Hematopoietic multipotent progenitor cell treated with erythropoietin and hydrocortisone succinate and interleukin-3 and kit ligand, for 15 days (in vitro differentiated cells): Measurements from ENCODE around the gene HAT1.

Experiments
- DNase-seq: peaks from one replicate; pipeline ENCODE4 v3.0.0-alpha.2; 2015; ENCODE audit warnings: low spot score

HAT1 gene

DNA sequence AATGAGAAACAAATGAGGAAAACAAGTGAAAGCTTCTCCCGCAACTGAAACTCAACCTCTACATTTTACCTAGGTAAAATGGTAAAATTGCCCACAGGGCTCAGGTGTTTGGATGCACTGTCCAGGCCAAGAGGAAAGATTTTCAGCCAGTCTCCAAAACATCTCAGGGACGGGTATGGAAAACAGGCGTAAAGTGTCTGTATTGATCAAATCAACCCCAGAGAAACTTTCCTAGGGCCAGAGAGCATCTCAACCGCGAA, 361 bp upstream of the HAT1 start:
- DNase-seq: no peak

DNA sequence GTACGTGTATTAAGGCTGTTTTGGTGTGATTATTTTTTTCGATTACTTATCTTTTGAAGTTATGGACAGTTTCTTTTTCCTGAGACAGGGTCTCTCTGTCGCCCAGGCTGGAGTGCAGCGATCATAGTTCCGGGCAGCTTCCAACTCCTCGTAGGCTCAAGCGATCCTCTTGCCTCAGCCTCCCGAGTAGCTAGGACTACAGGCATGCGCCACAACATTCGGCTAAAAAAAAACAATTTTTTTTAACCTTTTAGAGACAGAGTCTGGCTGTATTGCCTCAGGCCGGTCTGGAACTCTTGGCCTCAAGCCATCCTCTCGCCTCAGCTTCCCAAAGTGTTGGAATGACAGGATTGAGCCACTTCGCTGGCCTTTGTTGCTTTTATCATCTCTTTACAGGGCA, 945 bp downstream of the HAT1 start:
- peak; percentile 11 for DNase-seq

DNA sequence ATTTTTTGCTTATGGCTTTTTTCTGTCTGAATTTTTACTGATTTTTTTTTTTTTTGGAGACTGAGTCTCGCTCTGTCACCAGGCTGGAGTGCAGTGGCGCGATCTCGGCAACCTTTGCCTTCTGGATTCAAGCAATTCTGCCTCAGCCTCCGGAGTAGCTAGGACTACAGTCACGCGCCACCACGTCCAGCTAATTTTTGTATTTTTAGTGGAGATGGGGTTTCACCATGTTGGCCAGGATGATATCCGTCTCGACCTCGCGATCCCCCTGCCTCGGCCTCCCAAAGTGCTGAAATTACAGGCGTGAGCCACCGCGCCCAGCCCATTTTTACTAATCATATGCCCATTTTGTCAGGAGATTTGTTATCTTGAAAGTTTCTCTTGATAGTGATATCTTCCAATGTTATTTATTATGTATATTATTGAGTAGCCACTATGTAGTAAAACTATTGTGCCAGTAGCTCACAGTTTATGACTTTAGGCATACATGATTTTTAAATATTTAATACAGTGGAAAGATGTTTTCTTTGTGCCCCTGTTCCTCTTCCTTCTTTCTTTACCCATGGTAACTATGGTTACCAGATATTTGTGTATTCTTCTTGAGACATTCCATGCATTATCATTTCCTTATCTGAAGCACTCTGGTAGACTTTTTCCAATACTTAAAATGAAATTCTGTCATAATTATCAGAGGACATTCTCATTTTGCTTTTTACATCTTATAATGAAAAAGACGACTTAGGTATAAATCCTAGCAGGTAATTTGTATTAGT, 2.1 kb downstream of the HAT1 start:
- DNase-seq: peak; percentile 6

DNA sequence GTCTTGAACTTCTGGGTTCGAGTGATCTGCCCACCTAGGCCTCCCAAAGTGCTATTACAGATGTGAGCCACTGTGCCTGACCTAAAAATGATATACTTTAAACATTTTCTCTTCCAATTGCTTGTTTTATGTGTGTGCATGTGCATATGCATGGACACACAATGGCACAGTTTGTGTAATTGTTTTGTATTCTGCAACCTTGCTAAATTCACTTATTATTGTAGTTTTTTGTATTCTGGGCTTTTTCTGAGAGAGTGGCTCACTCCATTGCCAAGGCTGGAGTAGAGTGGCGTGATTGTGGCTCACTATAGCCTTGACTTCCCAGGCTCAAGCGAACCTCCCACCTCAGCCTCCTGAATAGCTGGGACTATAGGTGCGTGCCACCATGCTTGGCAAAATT, 8.1 kb downstream of the HAT1 start:
- DNase-seq: no peak

DNA sequence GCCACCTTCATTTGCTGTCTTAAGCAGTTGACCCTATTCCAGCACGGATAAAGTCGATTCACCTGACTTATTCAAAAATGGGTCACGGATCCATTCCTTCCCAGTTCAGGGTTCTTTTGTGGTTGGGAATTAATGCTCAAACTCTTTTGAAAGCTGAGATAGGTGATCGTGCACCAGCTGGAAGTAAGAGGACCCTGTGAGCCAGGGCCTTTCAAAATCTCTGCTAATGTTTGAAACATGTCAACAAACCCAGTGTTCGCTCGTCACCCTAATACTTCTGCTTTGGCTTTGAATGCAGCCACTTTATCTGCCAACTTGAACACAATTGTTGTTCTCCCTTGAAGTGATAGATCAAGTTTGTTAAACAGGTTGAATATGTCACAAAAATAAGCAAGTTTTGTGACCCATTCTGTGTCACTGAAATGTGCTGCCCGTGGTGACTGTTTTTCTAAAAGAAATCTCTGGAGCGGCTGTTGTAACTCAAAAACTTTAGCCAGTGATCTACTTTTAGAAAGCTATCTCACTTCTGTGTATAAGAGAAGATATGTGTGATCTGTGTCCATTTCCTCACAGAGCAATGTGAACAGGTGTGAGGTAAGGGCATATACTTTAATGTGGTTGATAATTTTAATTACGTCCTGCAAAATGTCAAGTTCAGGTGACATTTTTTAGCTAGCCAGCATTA, 16.9 kb downstream of the HAT1 start:
- DNase-seq: no peak

DNA sequence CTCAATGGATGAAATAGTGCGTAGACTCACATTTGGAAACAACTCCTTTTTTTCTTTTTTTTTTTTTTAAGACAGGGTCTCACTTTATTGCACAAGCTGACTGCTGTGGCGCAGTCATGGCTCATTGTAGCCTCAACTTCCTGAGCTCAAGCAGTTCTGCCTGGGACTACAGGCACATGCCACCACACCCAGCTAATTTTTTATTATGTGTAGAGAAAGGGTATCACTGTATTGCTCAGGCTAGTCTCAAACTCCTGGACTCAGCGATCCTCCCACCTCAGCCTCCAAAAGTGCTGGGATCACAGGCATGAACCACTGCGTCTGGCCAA, 17.4 kb downstream of the HAT1 start:
- DNase-seq: no peak

DNA sequence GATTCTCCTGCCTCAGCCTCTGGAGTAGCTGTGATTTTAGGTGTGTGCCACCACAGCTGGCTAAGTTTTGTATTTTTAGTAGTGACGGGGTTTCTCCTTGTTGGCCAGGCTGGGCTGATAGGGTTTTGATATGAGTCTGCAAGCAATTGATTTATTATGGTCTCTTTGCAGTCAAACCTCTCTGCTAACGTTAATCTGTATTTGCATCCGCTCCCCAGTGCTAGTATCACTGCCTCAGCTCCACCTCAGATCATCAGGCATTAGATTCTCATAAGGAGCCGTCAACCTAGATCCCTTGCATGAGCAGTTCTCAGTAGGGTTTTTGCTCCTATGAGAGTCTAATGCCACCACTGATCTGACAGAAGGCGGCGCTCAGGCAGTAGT, 19.0 kb downstream of the HAT1 start:
- DNase-seq: no peak

DNA sequence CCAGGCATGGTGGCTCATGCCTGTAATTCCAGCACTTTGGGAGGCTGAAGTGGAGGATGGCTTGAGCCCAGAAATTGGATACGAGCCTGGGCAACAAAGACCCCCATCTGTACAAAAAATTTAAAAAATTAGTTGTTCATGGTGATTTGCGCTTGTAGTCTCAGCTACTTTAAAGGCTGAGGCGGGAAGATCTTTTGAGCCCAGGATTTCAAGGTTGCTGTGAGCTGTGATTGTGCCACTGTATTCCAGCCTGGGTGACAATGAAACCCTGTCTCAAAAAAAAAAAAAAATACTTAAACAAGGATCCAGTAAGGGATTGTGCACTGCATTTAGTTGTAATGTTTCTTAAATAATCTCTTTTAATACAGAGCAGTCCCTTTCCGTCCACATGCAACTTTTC, 21.6 kb downstream of the HAT1 start:
- no peak for DNase-seq

DNA sequence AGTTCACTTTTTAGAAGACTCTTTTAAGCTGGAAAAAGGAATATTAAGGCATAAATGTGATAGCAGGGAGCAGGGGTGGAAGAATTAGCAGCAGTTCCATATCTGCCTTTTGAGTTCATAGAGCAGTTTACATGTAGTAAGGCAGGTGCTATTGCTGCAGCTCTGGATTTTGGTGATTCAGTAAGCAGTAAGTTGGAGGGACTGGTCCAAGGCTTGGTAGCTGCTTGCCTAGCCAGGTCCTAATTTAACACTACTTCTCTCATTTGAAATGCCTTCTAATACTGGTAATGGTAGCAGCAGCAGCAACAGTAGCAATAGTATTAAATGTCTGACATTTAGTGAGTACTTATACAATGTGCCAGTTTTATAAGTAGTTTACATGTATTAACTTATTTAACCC, 30.0 kb downstream of the HAT1 start:
- DNase-seq: no peak

DNA sequence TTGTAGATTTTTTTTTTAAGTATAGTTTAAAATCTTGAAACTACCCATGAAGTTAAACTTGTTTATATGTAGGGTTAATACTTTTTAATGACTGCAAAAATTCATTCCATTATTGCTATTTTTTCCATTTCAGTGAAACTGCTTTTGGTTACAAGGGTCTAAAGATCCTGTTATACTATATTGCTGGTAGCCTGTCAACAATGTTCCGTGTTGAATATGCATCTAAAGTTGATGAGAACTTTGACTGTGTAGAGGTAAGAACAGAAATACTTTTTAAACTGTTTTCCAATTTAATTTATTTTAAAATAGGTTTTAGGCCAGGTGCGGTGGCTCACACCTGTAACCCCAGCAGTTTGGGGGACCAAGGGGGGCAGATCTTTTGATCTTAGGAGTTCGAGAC, 30.5 kb downstream of the HAT1 start:
- DNase-seq: no peak

DNA sequence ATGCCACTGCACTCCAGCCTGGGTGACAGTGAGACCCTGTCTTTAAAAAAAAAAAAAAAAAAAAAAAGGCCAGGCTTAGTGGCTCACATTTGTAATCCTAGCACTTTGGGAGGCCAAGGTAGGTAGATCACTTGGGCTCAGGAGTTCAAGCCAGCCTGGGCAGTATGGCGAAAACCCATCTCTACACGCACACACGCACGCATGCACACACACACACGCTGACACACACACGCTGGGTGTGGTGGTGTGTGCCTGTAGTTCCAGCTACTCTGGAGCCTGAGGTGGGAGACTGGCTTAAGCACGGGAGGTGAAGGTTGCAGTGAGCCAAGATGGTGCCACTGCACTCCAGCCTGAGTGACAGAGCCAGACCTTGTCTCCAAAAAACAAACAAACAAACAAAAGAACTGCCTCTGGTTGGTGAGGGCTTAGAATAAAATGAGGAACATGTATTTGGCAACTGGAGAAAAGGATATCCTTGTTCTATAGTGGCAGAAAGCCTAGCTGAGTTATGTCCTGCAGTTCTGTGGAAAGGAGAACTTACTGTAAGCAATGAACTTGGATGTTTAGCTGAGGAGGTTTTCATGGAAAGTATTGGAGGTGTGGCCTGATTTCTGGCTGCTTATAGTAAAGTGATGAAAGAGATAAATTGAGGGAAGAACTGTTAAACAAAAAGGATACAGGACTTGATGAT, 34.0 kb downstream of the HAT1 start:
- DNase-seq: no peak

DNA sequence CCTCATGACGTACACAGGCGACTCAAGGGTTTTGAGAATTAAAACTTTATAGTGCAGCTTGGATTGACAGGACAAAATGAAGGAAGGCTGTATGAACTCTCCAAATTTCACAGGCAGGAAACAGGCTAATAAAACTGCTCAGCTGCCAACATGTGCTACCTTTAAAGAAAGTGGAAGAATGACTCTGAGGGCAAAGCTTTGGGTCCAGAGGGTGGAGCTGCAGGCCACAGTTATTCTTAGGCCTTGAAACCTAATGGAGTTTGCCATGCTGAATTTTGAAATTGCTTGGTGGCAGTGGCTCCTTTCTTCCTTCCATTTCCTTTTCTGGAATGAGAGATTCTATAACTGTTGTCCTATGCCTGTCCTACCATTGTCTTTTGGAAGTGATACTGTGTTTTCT, 34.8 kb downstream of the HAT1 start:
- peak; percentile 35 for DNase-seq

DNA sequence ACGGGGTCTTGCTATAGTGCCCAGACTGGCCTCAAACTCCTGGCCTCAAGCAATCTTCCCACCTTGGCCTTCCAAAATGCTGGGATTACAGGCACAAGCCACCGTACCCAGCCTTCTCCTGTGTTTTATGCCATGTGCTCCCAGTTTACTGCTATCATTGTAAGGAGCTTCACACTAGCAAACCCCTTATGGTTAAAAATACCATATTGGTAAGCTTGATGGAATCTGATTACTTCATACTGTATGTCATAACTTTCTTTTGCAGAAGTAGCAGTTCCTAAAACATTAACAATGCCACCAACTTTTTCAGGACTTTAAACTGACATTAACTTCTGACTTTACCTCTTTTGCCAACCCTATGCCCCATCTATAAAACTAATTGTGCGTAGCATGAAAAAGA, 36.2 kb downstream of the HAT1 start:
- no peak for DNase-seq

DNA sequence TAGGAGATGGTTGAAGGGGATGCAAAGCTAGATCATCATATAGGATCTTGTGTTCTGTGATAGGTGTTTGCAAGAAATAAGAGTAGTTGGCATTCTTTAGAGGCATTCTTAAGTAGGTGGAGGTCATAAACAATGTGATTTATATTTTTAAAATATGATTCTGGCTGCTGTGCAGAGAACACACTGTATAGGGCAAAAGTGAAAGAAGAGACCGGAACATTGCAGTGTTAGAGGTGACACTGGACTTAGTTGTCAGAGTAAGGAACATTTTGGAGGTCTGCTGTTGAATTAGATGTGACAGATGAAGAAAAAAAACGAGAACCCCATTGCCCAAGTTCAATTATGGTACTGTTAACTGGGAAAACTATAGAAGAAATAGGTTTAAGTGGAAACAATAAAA, 37.7 kb downstream of the HAT1 start:
- no peak for DNase-seq

DNA sequence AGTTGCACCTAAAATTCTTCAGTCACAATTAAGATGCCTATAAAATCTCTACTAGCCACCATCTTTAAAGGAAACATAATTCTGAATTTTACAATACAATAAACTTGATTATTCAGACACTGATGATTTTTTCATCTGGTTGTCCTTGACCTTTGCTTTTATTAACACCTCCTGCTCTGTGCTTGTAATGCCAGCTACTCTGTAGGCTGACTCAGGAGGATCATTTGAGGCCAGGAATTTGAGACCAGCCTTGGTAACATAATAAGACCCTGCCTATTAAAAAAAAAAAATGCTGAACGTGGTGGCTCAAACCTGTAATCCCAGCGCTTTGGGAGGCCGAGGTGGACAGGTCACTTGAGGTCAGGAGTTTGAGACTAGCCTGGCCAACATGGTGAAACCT, 38.3 kb downstream of the HAT1 start:
- no peak for DNase-seq

DNA sequence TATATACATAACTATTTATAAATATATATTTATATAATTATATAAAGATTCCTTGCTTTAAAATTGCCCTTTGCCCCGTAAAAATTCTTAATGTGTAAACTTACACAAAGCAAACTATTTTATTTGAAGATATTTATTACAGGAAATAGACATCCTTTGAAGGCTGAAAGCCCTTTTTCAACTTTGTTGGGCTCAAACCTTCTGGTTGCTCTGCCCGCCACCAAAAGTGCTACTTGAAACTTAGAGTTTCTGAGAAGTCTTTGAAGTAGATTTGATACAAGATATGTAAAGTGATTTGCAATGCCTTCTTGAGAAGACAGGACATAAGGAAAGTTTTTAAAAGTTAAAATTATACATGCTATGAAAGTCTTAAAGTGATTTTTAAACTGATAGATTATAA, 40.9 kb downstream of the HAT1 start:
- no peak for DNase-seq

DNA sequence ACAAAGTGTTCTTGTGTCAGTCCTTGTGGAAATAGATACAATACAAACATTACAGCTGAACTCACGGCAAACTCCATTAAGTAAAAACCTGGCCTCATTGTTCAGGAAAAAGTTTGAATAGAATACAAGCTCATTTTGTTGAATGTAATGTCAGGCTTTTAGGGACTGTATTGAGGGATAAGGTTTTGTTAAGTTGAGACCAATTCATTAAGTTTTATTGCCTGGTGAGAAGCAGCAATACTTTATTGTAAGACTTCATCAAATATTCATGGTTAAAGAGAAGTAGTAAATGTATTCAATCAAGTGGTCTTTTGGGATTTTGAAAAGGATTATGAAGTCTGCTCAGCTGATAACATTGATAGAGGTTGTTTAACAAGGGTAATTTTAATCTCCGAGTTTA, 42.0 kb downstream of the HAT1 start:
- DNase-seq: no peak

DNA sequence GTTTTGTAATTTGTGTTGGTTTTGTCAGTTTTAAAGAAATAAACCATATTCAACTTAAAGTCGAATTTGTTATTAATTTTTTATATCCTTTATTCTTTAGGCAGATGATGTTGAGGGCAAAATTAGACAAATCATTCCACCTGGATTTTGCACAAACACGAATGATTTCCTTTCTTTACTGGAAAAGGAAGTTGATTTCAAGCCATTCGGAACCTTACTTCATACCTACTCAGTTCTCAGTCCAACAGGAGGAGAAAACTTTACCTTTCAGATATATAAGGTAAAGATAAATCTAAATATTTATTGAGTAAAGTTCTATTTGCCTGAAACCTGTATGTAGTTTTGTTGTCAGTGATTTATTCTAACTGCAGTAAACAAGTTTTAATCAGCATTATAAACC, 43.0 kb downstream of the HAT1 start:
- no peak for DNase-seq

DNA sequence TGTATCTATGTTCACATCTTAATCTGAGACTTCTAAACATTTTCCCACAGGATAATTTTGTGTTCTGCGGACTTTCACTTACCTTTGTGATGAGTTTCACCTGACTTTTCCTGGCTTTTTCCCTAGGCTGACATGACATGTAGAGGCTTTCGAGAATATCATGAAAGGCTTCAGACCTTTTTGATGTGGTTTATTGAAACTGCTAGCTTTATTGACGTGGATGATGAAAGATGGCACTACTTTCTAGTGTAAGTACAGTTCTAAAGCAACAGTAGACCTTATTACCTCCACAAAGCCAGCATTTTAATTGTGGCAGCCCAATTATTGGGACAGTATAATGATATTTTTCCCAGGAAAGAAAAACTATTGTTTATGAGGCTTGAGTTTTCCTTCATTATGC, 43.4 kb downstream of the HAT1 start:
- DNase-seq: no peak

DNA sequence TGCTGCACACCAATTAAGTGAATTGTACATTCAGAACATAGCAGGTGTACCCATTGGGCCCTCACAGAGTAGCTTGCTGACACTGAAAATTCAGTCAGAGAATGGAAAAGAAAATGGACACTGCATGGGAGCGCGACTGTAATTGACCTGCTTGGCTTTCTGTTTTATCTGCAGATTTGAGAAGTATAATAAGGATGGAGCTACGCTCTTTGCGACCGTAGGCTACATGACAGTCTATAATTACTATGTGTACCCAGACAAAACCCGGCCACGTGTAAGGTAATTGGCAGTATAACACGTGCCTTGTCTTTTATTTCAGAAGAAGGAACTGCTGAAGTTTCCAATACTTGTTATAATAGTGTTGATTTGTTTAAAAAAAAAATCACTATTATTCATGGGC, 44.0 kb downstream of the HAT1 start:
- no peak for DNase-seq

DNA sequence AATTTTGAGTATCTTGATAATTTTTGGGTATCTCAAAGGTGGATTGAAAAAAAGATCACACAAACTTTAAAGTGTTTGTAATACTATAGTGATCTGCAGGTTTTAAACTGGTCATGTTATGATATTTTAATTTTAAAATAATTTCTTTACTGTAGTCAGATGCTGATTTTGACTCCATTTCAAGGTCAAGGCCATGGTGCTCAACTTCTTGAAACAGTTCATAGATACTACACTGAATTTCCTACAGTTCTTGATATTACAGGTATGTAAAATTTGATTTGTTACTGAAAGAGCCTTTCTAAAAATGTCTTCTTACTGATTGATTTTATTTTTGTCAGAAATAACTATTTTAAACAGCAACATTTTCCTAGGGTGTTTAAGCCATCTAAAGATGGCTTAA, 44.4 kb downstream of the HAT1 start:
- no peak for DNase-seq

DNA sequence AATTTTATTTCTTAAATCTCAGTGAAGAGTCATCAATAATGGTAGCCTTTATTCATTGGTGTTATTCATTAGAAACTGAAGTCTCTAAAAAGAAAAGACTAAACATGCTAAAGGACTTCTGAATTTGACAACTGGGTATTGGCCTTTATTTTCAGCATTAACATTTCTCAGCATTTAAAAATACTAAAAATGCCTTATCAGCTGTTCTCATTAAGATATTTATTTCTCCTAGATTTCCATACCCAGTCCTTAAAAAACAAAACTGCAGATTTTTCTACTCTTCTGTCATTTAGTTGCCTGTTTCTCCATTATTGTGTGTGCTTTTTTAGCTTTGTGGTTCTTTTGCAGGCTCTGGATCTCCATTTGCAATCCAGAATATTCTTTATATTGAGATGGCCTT, 46.2 kb downstream of the HAT1 start:
- DNase-seq: no peak

DNA sequence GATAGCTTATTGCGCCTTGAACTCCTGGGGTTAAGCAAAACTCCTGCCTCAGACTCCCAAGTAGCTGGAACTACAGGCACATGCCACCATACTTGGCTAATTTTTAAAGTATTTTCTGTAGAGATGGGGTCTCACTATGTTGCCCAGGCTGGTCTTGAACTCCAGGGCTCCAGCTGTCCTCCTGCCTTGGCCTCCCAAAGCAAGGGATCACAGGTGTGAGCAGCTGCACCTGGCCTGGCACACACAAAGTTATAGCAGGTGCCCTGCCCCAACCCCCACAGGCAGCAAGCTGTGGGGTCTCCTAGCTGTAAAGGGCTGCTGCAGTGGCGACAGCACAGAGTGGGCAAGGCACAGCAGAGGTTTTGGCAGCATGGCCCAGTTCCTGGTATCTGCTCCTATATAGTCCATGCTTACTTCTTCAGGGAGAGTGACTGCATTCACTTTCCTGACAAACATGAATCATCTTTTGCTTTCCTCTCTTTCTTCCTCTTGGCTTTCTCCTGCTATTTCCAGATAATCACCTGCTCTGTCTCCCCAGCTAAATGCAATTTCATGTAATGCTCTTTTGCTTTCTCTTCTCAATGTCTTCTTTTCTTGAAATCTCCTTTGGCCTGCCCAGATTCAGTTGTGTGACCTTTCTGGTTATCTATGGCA, 50.2 kb downstream of the HAT1 start:
- no peak for DNase-seq
